Endothelial cell of umbilical vein (primary cell): ENCODE data around the gene OTOP2. TPM values are rescaled to one million over a fixed set of nuclear protein-coding genes. Genes with fewer than 3 reads are reported as not detected.

Experiments used
- BruUV-seq: library from RNA; stranded (reverse); fragments of 400-500 nt; replicated peaks from 2 replicates; lab custom pipeline; 2021; lab: Mats Ljungman, UMichigan
- CTCF ChIA-PET: fragments of 300-600, 350-600 bp; sonication (Branson Sonifier 250); formaldehyde crosslinking; loops from one replicate; lab custom pipeline; 2021; ENCODE audit warnings: antibody characterized with exemption, inconsistent platforms; lab: Charles Lee
- POLR2A ChIA-PET: fragments of 300-600, 350-600 bp; sonication (Branson Sonifier 250); formaldehyde crosslinking; loops from one replicate; lab custom pipeline; 2021; ENCODE audit warnings: antibody characterized with exemption, inconsistent platforms; lab: Charles Lee
- DNase-seq: peaks from one replicate; pipeline ENCODE4 v3.0.0-alpha.2; 2011; ENCODE audit warnings: low read depth, low spot score
- FAIRE-seq: peaks from 2 replicates; lab custom pipeline; 2011; peaks lifted over from hg19 to GRCh38; lab: Jason Lieb, UNC
- H2AFZ ChIP-seq: 2 replicates; pipeline ENCODE4 v1.6.0; 2012; ENCODE audit warnings: low read depth, low read length, control low read depth, inconsistent platforms
- H3K27ac ChIP-seq: 2 replicates; pipeline ENCODE4 v1.5.1; 2011; ENCODE audit warnings: low read depth, mild to moderate bottlenecking, control low read depth, low read length, moderate library complexity; ENCODE audit not compliant: insufficient read depth
- H3K27me3 ChIP-seq, 2 experiments: 2 replicates each; pipeline versions ENCODE4 v1.6.0 to v1.6.1; 2011; ENCODE audit warnings: low read length in 2 of 2, mixed read lengths in 1 of 2; ENCODE audit not compliant: control insufficient read depth in 2 of 2, insufficient read depth in 2 of 2
- H3K36me3 ChIP-seq, 2 experiments: 2 replicates in 1 of 2; 3 replicates in 1 of 2; pipeline ENCODE4 v1.5.1; 2011; ENCODE audit warnings: low read length in 2 of 2, mild to moderate bottlenecking in 1 of 2, moderate library complexity in 1 of 2; ENCODE audit not compliant: control insufficient read depth in 2 of 2, insufficient read depth in 2 of 2; ENCODE audit errors: extremely low read depth in 1 of 2
- H3K4me1 ChIP-seq: 3 replicates; pipeline ENCODE4 v1.5.1; 2011; ENCODE audit warnings: mild to moderate bottlenecking, low read length; ENCODE audit not compliant: control insufficient read depth, insufficient read depth; ENCODE audit errors: extremely low read depth
- H3K4me2 ChIP-seq: 2 replicates; pipeline ENCODE4 v1.6.1; 2011; ENCODE audit warnings: low read length, control low read depth, mixed read lengths; ENCODE audit not compliant: insufficient read depth
- H3K4me3 ChIP-seq, 3 experiments: fragments of 200-600 bp in 1 of 3; sonication (generic), shearing (Covaris generic) in 1 of 3; replicated peaks in 1 of 3; 2 replicates each; pipeline ENCODE4 v1.5.1; 2011 to 2016; ENCODE audit warnings: control low read depth in 3 of 3, low read length in 3 of 3, mild to moderate bottlenecking in 2 of 3, inconsistent platforms in 1 of 3, low read depth in 1 of 3, moderate library complexity in 1 of 3; ENCODE audit not compliant: insufficient read depth in 1 of 3
- H3K79me2 ChIP-seq: 2 replicates; pipeline ENCODE4 v1.6.0; 2012; ENCODE audit warnings: low read length, inconsistent platforms; ENCODE audit not compliant: control insufficient read depth, insufficient read depth
- H3K9ac ChIP-seq: replicated peaks from 2 replicates; pipeline ENCODE3; 2011; ENCODE audit warnings: low read length, control low read depth; ENCODE audit not compliant: insufficient read depth; ENCODE audit errors: extremely low read depth
- H3K9me1 ChIP-seq: replicated peaks from 3 replicates; pipeline ENCODE4 v1.6.0; 2011; ENCODE audit warnings: mild to moderate bottlenecking, low read length; ENCODE audit not compliant: control insufficient read depth, insufficient read depth; ENCODE audit errors: extremely low read depth
- H3K9me3 ChIP-seq: replicated peaks from 2 replicates; pipeline ENCODE4 v1.5.1; 2012; ENCODE audit warnings: low read length, inconsistent platforms; ENCODE audit not compliant: control insufficient read depth, insufficient read depth
- H4K20me1 ChIP-seq: replicated peaks from 2 replicates; pipeline ENCODE3; 2011; ENCODE audit warnings: mild to moderate bottlenecking, low read length; ENCODE audit not compliant: control insufficient read depth, insufficient read depth; ENCODE audit errors: extremely low read depth
- EZH2 ChIP-seq: IDR thresholded peaks from 2 replicates; pipeline ENCODE4 v1.6.1; 2012; ENCODE audit warnings: borderline replicate concordance, low read depth, mild to moderate bottlenecking, moderate library complexity, low read length, inconsistent platforms; ENCODE audit not compliant: severe bottlenecking
- FOS ChIP-seq: IDR thresholded peaks from 2 replicates; pipeline ENCODE4 v1.6.1; 2011; ENCODE audit warnings: mild to moderate bottlenecking, low read length, moderate library complexity, borderline replicate concordance; ENCODE audit not compliant: insufficient read depth
- GATA2 ChIP-seq: IDR thresholded peaks from 2 replicates; pipeline ENCODE4 v1.7.0; 2011; ENCODE audit warnings: low read depth, mild to moderate bottlenecking, moderate library complexity, mixed read lengths, low read length; ENCODE audit not compliant: insufficient read length, insufficient read depth
- JUN ChIP-seq: IDR thresholded peaks from 2 replicates; pipeline ENCODE4 v1.6.1; 2011; ENCODE audit warnings: borderline replicate concordance, low read depth; ENCODE audit not compliant: insufficient read length, insufficient read depth
- MAX ChIP-seq: IDR thresholded peaks from 2 replicates; pipeline ENCODE4 v1.6.1; 2011; ENCODE audit not compliant: insufficient read depth, insufficient read length
- MYC ChIP-seq: IDR thresholded peaks from one replicate; pipeline ENCODE4 v1.6.1; 2011; ENCODE audit warnings: mild to moderate bottlenecking, low read depth, low read length
- POLR2A ChIP-seq: IDR thresholded peaks from 2 replicates; pipeline ENCODE4 v1.6.1; 2012; ENCODE audit warnings: low read depth, mild to moderate bottlenecking, control low read depth, low read length
- POLR2AphosphoS5 ChIP-seq: IDR thresholded peaks from 2 replicates; pipeline ENCODE4 v1.6.1; 2012; ENCODE audit warnings: low read depth, mild to moderate bottlenecking, control low read depth, low read length, moderate library complexity; ENCODE audit not compliant: insufficient read depth
- dilution Hi-C: fragments of 300-500 bp; cut with MboI; formaldehyde crosslinking; loops from one replicate; pipeline ENCODE4 v1.15.0; 2019; ENCODE audit warnings: low sequenced_read_pairs; ENCODE audit not compliant: extremely low pct_ligation_motif_present
- intact Hi-C: fragments of 100-400 bp; cut with micrococcal nuclease; formaldehyde crosslinking; loops from one replicate; pipeline ENCODE4 v1.10.0; 2022
- polyA plus RNA-seq, 4 experiments: library from polyadenylated mRNA; depleted of rRNA in 3 of 4; stranded (reverse) in 3 of 4; unstranded in 1 of 4; fragments of >200 nt; gene quantifications; 2 replicates each; pipeline versions ENCODE4 v1.2.1 to v1.2.3, GENCODE V29; 2011 to 2012; ENCODE audit warnings: missing spikeins in 1 of 4
- total RNA-seq: library from RNA; stranded (reverse); gene quantifications from 2 replicates; pipeline ENCODE4 v1.2.3, GENCODE V29; 2021
- TF ChIP-seq, protein P1 (sequence below), 2 donors: IDR thresholded peaks; 1 replicate in 1 of 2; 2 replicates in 1 of 2; pipeline ENCODE4 v1.5.1; 2011; ENCODE audit warnings: low read length in 2 of 2, mild to moderate bottlenecking in 2 of 2, moderate library complexity in 2 of 2, control low read depth in 1 of 2, inconsistent platforms in 1 of 2, low read depth in 1 of 2; ENCODE audit not compliant: insufficient read depth in 1 of 2; ENCODE audit errors: extremely low read depth in 1 of 2

Gene OTOP2
- total and polyA plus RNA-seq, 2 donors (not counting 3 experiments of a cell fraction or from before 2014, with no cell fraction given): not detected

- no peaks in the 10 kb centered on the region for H4K20me1 ChIP-seq
- no TSS peak for BruUV-seq
- H3K9me3 ChIP-seq: no peaks in the 10 kb centered on the region
- H3K27me3 ChIP-seq: peaks cover 44 to 45% of the 10 kb centered on the region in 2 experiments
- H3K4me1 ChIP-seq: peaks cover 4% of the 10 kb centered on the region
- DNase-seq (no peak), FAIRE-seq (no peak)
- no peak overlapping the region for H2AFZ ChIP-seq
- TF ChIP-seq MAX (no peak), GATA2 (no peak), POLR2A (no peak), POLR2AphosphoS5 (no peak), EZH2 (no peak), JUN (no peak), FOS (no peak), MYC (no peak)
- TF ChIP-seq, protein P1, sequence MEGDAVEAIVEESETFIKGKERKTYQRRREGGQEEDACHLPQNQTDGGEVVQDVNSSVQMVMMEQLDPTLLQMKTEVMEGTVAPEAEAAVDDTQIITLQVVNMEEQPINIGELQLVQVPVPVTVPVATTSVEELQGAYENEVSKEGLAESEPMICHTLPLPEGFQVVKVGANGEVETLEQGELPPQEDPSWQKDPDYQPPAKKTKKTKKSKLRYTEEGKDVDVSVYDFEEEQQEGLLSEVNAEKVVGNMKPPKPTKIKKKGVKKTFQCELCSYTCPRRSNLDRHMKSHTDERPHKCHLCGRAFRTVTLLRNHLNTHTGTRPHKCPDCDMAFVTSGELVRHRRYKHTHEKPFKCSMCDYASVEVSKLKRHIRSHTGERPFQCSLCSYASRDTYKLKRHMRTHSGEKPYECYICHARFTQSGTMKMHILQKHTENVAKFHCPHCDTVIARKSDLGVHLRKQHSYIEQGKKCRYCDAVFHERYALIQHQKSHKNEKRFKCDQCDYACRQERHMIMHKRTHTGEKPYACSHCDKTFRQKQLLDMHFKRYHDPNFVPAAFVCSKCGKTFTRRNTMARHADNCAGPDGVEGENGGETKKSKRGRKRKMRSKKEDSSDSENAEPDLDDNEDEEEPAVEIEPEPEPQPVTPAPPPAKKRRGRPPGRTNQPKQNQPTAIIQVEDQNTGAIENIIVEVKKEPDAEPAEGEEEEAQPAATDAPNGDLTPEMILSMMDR (IDR thresholded peaks at IDR 0.05; ENCODE audit: extremely low read depth in 1 of 2, insufficient read depth in 1 of 2, low read depth in 1 of 2, low read length in 2 of 2): no peak
- no peak overlapping the region for H3K4me2 ChIP-seq
- H3K36me3 ChIP-seq: no peaks in the 10 kb centered on the region
- no peak overlapping the region for H3K9ac ChIP-seq
- POLR2A ChIA-PET: no interaction called here
- H3K27ac ChIP-seq: no peak overlapping the region
- no peaks in the 10 kb centered on the region for H3K9me1 ChIP-seq
- H3K79me2 ChIP-seq: no peaks in the 10 kb centered on the region
- intact Hi-C loops: no loop called here
- dilution Hi-C loops: no loop called here
- no peak overlapping the region for H3K4me3 ChIP-seq
- CTCF ChIA-PET: interaction anchor here (0.9 to 3.0 kb wide), 5 partner anchors 13 to 277 kb away, joined by 3 to 58 read pairs (median 7); no protein-coding TSS in a partner anchor
These were observed 1.2 kb downstream of the OTOP2 start for GRCh38 chr17:74925242-74925641.
